CD4-positive, alpha-beta T cell treated with Interleukin-10 for 1 hour (primary cell): ENCODE data around the gene COA7.
A peak's percentile ranks its signal among the peaks of the same experiment; 100 is the strongest.
"Not testable (repeated sequence)": the region's sequence is repeated elsewhere in the genome, so short reads cannot be mapped to it uniquely, and the experiment has no call there.

Experiments used
- DNase-seq: peaks from one replicate; pipeline ENCODE4 v3.0.0-alpha.2; 2020

The COA7 gene

DNA sequence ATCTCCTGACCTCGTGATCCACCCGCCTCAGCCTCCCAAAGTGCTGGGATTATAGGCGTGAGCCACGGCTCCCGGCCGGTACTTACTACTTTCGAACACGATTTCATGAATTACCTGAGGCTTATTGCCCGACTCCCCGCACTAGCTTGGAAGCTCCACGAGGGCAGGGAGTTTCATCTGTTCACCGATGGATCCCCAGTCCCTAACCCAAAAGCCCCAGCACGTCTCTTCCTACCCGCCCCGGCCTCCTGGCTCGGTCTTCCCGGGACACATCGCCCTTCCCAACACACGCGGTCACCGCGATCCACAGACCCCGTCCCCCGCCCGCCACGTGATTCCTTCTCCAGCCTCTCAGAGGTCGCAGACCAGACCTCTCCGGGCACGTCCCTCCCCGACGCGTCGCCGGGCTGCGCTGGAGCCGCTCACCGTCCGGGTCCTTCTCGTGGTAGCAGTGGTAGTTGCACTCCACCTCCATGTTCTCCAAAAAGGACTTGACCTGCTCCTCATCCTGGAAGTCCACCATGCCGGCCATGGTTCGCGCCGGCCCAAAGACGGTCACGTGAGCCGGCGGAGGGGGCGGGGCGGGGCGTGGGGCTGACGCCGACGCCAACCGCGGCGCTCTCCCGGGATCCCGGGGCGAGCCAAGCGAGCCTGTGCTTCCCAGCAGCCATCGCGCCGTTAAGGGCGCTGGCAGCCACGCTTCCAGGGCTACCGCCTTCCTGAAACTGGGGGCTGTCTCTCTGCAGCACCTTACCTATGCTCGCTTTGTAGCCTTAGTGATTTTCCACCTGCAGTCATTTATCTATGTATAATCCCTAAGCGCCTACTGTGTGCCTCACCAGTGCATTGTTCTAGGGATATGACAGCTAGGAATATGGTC, at the start of gene COA7:
Gene COA7 (minus strand): TSS at position 553 of the 880 bp plus-strand sequence. CDS start 21 bp downstream, at position 532.
- DNase-seq, result peak; percentile 70

DNA sequence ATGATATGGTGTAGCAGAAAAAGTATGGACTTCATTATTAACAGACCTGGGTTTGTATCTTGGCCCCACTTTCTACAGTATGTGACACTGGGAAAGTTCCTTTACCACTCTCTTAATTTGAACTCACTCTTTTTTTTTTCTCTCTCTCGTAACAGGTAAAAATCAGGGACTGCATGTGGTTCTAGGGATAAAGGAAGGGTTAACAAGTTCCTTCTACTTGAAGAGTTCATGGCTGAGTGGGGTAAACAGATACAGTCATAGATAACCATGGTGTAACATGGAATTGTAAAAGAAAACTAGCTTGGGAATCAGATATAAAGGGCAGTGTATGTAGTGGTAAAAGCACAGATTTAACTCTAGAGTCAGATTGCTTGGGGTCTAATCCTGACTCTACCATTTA, 49.3 kb upstream of the COA7 start:
- DNase-seq, result no peak

DNA sequence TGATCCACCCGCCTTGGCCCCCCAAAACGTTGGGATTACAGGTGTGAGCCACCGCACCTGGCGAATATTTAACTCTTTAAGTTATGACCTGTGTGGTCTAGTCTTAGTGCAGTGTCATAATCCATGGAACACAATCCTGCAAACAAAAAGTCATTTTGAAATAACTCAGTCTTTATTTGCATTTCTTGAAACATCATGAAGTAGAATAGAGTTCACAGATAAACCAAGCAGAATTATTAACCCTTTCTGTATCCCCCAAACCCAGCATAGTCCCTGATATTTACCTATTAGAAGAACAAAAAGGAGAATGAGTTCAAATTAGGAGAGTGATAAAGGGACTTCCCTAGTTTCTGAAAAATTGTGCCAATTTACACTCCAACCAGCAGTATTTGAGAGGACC, 48.0 kb upstream of the COA7 start:
- no peak for DNase-seq

DNA sequence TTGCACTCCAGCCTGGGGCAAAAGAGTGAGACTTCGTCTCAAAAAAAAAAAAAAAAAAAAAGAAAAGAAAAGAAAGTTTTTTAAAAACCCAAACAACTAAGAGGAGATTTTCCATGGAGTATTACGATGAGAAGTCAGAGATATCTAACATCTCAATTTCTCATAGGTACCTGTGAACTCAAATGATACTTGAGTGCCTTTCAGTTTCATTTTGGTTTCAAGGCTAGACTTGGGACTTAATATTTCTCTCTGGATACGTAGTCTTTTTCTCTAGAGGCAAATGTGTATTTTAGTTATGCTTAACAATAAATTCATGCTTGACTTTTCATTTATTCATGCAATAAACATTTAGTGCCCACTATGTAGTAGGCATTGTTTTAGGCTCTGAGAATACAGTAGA, 43.1 kb upstream of the COA7 start:
- DNase-seq, result no peak

DNA sequence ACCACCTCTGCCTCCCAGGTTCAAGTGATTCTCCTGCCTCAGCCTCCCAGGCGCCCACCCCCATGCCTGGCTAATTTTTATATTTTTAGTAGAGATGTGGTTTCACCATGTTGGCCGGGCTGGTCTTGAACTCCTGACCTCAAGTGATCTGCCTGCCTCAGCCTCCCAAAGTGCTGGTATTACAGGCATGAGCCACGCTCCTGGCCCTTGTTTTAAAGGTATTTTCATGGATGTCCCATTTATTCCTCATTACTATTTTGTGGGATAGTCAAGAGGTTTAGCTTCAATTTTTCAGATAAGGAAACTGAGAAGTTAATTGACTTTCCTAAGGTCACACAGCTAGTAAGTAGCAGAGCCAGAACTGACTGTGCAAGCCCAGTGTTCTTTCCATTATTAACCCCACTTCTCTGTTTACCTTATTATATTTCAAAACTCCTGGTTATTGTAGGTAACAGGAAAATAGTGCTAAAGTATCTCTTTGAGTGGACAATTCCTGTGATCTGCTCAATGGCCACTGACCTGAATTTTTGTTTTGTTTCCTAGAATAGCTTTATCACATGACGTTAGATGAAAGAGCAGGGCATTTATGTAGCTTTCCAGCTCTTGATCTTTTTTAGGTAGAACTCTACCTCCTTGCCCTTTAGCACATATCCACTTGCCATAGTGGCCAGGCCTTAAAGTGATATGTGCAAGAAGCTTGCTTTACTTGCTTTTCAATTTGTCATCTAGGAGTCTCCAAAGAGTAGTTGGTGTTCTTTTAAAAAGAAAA, 41.7 kb upstream of the COA7 start:
- no peak for DNase-seq

DNA sequence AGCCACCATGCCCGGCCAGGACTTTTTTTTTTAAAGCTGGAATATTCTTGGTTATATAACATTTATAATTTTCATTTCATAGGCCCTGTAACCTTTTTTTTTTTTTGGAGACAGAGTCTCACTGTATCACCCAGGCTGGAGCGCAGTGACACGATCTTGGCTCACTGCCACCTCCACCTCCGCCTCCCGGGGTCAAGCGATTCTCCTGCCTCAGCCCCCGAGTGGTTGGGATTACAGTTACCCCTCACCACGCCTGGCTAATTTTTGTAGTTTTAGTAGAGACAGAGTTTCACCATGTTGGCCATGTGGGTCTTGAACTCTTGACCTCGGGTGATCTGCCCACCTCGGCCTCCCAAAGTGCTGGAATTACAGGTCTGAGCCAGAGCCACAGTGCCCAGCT, 40.7 kb upstream of the COA7 start:
- no peak for DNase-seq

DNA sequence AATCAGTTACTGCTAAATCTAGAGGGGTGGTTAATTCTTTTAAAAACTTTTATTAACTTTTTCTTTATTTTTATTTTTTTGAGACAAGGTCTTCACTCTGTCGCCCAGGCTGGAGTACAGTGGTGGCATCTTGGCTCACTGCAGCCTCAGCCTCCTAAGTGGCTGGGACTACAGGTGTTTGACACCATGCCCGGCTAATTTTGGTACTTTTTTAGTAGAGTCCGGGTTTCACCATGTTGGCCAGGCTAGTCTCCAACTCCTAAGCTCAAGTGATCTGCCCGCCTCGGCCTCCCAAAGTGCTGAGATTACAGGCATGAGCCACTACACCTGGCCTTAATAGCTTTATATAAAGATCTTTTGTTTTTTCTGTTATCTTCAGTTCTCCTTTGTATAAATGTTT, 40.0 kb upstream of the COA7 start:
- DNase-seq, result no peak

DNA sequence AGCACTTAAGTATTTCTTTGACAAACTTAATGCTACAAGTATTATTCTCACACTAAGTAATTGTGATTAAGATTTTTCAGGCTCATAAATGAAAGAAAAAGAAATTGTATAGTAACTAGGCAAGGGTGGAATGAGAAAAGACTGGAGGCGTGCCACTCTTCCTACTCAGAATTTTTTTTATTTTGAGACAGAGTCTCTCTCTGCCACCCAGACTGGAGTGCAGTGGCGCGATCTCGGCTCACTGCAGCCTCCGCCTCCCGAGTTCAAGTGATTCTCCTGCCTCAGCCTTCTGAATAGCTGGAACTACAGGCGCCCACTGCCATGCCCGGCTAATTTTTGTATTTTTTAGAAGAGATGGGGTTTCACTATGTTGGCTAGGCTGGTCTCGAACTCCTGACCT, 37.2 kb upstream of the COA7 start:
- DNase-seq, result not testable (repeated sequence)

DNA sequence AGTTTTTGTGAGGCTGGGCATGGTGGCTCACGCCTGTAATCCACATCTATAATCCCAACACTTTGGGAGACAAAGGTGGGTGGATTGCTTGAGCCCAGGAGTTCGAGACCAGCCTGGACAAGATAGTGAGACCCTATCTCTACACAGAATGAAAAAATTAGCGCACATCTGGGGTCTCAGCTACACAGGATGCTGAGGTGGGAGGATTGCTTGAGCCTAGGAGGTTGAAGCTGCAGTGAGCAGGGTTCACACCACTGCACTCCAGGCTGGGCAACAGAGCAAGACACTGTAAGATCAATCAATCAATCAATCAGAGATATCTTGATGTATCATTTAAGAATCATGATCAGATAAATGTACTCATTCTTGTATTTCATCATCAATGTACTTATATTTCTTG, 35.2 kb upstream of the COA7 start:
- no peak for DNase-seq

DNA sequence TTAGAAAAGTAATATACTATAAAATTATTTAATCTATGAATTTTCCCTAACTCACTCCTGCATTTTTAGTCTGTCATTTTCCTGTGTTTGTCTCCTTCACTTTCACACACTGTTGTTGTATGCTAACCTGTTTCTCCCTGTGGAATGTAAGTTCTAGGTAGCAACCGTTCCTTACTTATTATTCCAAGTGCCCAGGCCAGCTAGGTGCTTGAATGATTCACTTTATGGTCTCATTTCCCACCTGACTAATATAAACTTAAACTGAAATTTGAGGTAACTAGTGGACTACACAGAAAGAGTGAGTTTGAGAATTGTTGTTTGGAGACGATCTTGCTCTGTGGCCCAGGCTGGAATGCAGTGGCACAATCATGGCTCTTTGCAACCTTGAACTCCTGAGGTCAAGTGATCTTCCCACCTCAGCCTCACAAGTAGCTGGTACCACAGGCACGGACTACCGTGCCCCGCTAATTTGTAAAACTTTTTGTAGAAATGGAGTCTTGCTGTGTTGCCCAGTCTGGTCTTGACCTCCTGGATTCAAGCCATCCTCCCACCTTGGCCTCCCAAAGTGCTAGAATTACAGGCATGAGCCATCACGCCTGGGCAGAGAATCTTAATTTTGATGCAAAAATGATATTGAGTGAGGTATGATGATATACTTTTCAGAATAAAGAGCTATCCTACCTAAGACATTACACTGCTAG, 30.0 kb upstream of the COA7 start:
- DNase-seq, result no peak

DNA sequence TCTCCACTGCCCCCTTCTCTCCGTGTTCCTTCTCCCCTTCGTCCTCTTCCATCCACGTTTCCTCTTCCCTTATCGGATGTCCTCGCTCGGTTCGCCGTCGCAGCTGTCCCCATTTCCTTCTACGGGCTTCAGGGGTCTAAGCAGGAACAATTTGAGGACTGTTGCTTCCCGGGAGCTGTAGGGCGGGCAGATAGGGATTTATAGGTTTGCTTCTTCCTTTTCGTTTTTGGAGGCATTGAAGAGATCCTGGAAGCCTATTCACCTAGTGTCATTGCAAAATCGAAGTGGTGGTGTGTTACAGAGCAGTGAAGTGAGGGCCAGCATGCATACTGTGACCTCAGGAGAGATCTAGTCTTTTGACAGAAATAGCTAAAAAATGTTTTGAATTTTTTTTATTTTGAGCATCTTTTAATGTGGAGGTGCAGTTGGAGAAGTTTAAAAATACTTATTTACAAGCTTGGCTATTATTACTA, 29.0 kb upstream of the COA7 start:
- no peak for DNase-seq

DNA sequence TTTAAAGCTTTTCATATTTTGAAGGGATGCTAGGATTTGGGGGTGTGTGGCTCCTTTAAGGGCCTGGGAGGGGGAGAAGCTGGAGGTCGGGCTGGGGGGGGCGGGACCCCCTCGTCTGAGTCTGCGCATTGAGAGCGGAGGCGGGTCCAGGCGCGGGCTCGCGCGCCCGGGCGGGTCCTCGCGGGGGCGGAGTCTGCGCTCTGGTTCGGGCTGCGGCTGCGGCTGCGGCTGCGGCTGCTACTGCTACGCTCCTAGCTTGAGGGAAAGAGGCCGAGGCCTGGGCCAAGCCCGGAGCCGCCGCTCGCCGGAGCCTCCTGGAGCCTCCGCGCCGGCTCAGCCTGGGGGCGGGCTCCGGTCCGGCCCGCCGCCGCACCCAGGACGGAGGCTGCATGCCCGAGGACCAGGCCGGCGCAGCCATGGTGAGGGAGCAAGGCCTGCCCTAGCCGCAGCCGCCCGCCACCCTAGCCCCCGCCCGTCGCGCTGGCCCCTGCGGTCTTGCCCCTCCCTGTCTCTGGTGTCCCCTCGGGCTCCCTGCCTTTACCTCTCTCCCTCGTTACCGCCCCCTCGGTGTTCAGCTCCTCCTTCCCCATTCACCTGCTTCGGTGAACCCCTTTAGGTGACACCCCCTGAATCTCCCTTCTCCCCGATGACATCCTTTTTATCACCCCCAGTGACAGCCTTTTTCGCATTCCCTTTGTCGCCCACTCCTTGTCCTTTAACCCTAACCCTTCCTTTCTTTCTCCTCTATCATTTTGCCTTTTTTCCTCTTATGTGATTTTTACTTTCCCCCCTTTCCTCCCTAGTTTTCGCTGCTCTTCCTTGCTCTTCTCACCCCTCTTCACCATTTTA, 28.3 kb upstream of the COA7 start, which contains the start of gene ZYG11B:
Gene ZYG11B (plus strand): TSS at position 189 of the 849 bp plus-strand sequence. CDS start 201 bp downstream, at position 390.
- peak; percentile 93 for DNase-seq

DNA sequence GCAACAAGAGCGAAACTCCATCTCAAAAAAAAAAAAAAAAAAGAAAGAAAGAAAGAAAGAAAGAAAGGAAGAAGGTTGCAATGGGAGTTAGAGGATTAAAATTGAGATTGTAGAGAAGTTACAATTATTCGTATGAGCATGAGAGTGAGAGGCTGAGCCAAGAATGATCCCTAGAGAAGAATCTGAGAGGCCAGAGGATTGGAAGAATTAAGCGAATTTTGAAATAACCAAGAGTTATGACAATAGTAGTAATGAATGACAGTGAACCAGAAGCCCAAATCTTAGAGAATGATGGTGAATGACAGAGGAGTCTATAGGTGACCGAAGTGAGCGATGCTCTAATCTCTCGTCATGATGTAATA, 27.7 kb upstream of the COA7 start:
- no peak for DNase-seq

DNA sequence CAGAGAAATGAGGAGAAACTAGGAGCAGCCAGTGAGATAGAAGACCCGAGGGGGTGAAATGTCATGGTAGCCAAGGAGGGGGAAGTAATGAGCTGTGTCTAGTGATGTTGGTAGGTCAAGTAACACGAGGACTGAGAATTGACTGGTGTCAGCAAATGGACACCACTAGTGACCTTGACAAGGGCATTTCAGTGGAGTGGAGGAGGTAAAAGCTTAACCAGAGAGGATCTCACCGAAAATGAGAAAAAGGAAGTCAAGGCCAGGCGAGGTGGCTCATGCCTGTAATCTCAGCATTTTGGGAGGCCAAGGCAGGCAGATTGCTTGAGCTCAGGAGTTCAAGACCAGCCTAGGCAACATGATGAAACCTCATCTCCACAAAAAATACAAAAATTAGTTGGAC, 25.1 kb upstream of the COA7 start:
- no peak for DNase-seq

DNA sequence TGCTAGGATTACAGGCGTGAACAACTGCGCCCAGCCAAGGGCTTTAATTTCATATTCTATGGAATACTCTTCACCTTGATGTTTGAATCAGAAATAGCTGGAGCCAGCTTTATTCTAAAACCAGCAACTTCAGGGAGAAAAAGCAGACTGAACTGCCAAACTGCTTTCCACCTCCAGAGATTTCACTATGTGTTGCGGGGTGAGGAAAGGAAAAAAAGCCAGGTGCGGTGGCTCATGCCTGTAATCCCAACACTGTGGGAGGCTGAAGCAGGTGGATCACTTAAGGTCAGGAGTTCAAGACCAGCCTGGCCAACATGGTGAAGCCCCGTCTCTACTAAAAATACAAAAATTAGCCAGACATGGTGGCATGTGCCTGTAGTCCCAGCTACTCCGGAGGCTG, 17.1 kb upstream of the COA7 start:
- DNase-seq, result not testable (repeated sequence)

DNA sequence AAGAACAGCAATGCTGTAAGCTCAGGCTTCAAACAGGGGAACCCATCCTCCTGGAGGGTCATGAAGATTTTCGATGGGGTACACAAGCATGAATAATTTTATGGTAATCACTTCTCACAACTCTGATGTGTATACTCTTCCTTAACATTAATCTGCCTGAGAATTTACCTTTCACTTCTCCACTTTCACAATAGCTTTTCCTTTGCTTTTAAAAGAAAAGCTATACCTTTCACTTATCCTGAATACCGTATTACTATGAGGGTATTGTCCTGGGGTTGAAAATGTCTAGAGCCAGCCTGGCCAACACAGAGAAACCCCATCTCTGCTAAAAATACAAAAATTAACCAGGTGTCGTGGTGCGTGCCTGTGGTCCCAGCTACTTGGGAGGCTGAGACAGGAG, 15.4 kb upstream of the COA7 start:
- DNase-seq, result no peak

DNA sequence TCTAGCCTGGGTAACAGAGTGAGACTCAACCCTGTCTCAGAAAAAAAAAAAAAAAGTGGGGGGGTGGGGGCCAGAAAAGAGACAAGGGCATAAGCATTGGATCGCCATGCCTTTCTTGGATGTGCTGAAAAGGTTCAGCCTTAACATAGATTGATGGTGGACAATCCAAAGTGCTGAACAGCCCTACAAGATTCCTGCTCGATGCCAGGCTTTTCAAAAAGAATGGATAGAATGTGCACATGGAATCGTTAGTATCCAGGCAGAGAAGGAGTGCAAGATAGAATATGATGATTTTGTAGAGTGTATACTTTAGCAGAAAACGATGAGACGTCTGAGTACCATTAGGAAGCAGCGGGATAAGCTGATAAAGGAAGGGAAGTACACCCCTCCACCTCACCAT, 10.9 kb upstream of the COA7 start:
- no peak for DNase-seq

DNA sequence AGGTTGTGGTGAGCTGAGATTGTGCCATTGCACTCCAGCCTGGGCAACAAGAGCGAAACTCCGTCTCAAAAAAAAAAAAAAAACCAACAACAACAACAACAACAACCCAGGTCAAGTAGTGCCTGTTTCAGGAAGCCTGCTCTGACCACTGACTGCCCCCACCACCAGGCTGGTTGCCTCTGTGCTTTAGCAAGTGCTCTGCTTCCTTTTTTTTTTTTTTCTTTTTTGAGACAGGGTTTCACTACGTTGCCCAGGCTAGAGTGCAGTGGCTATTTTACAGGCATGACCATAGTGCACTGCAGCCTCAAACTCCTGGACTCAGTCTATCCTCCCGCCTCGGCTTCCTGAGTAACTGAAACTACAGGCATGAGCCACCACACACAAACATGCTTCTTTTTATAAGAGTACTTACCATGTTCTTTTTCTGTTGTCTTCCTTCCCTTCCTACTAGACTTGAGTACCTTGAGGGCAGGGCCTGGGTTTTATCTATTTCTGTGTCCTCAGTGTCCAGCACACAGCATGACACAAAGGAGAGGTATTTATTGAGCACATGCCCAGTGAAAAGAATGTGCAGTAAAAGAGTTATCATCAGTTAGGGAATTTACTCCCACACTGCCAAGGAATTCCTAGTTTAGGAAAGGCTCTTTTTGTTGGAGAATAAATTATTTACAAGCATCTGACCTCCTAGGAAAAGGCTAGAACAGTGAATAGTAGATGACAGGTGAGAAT, 9.9 kb upstream of the COA7 start:
- DNase-seq, result no peak

DNA sequence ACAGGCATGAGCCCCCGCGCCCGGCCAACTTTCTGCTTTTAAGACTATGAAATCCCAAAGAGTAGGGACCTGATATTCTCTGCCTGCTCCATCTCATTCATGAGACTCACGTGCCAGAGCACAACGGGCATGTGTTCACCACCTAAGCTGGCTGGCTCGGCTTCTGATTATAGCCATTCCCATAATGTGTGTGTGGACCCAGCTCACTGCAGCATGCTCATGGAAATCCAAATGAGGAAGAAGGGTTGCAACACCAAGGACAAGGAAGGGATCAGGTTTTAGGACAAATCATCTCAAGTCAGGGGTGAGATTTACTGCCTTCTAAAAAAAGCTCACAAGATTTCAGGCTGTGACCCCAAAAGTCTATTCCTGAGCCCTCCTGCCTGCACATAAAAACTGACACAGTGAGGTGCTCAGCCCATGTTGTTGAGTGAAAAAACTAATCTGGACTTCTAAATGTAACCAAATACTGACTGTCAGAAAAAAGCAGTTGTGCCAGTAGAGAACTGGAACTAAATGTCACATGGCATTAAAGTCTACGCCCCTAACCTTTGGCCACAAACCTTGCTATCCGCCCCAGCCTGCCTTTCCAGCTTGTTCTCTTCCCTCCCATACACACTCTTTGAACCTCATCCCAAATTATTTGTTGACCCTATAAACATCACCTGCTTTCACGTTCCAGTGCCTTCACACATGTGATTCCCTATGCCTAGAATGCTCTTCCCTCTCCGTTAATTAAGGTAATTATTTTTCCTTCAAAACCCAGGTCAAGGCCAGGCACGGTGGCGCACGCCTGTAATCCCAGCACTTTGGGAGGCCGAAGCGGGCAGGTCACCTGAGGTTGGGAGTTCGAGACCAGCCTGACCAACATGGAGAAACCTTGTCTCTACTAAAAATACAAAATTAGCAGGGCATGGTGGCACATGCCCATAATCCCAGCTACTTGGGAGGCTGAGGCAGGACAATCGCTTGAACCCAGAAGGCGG, 9.1 kb upstream of the COA7 start:
- DNase-seq, result no peak

DNA sequence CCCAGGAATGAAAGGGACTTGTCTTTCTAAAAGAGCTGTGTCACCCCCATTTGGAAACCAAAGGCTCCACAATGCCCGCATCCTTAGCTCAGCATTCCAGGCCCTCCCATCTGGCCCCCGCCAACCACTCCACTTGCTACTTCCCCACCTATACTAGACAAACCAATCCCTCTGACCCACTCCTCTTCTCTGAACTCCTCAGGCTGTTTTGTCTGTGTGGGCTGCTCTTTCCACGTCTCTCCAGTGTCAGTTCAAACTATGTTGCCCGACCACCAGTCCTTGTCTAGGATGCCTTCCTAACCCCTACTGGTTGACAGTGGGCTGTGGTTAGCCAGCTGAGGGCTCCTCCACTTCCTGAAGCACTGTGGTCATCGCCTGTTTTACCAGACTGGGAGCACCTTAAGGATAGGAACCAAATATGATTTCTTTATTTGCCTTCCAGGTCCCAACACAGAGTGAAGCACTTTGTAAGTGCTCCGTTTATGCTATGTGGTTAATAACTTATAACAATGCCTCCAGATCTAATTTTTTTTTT, 8.1 kb upstream of the COA7 start:
- no peak for DNase-seq
